Spleen (tissue), 11 donors: ENCODE results near the gene DCHS2. TPM values are rescaled to one million over a fixed set of nuclear protein-coding genes. Genes with fewer than 3 reads are reported as not detected.

Experiments
- DNase-seq: peaks from one replicate; pipeline ENCODE4 v3.0.0-alpha.2; 2020
- H3K27ac ChIP-seq, 8 donors: fragments of 200-600 bp; sonication (generic) in 7 of 8; 1 replicate in 4 of 8; 2 replicates in 4 of 8; pipeline versions ENCODE4 v1.5.0 to v1.8.0; 2016 to 2021; ENCODE audit warnings: inconsistent platforms in 4 of 8, mild to moderate bottlenecking in 4 of 8, moderate library complexity in 1 of 8
- H3K27me3 ChIP-seq, 7 donors: fragments of 200-600 bp; sonication (generic) in 6 of 7; replicated peaks in 1 of 7; 1 replicate in 4 of 7; 2 replicates in 3 of 7; pipeline versions ENCODE4 v1.5.0 to v1.8.0; 2016 to 2021; ENCODE audit warnings: inconsistent platforms in 3 of 7, mild to moderate bottlenecking in 1 of 7
- H3K36me3 ChIP-seq, 6 donors: fragments of 200-600 bp; sonication (generic) in 5 of 6; 1 replicate in 4 of 6; 2 replicates in 2 of 6; pipeline versions ENCODE4 v1.5.0 to v1.8.0; 2016 to 2021; ENCODE audit warnings: inconsistent platforms in 2 of 6
- H3K4me1 ChIP-seq, 6 donors: fragments of 200-600 bp; sonication (generic) in 5 of 6; 1 replicate in 3 of 6; 2 replicates in 3 of 6; pipeline versions ENCODE4 v1.5.0 to v1.8.0; 2016 to 2021; ENCODE audit warnings: inconsistent platforms in 3 of 6
- H3K4me3 ChIP-seq, 8 donors: fragments of 200-600 bp; sonication (generic) in 7 of 8; 1 replicate in 4 of 8; 2 replicates in 4 of 8; pipeline versions ENCODE4 v1.5.0 to v1.8.0; 2016 to 2021; ENCODE audit warnings: inconsistent platforms in 4 of 8, mild to moderate bottlenecking in 4 of 8, moderate library complexity in 2 of 8
- H3K9me3 ChIP-seq, 8 donors: fragments of 200-600 bp; sonication (generic) in 7 of 8; 1 replicate in 4 of 8; 2 replicates in 4 of 8; pipeline versions ENCODE4 v1.5.0 to v1.8.0; 2016 to 2021; ENCODE audit warnings: inconsistent platforms in 4 of 8
- POLR2A ChIP-seq, 3 donors: fragments of 450-650 bp; IDR thresholded peaks; one replicate each; pipeline ENCODE4 v1.5.1; 2017; ENCODE audit warnings: antibody characterized with exemption in 3 of 3, mild to moderate bottlenecking in 1 of 3
- POLR2AphosphoS5 ChIP-seq, 3 donors: sonication (generic); formaldehyde crosslinking; IDR thresholded peaks; one replicate each; pipeline ENCODE4 v1.5.1; 2017; ENCODE audit warnings: antibody characterized with exemption in 3 of 3
- WGBS, 5 donors: extraction: QIAGEN DNeasy Blood & Tissue Kit in 3 of 5; methylation state at CpG; one replicate each; pipeline versions ENCODE4 v1.1.5 to v1.1.7; 2013 to 2018; 5-methylcytosine and 5-hydroxymethylcytosine counted together
- intact Hi-C: fragments of 100-400 bp; cut with DNase I; formaldehyde crosslinking; loops from one replicate; pipeline ENCODE4 v1.15.0; 2023; ENCODE audit warnings: low total_unique reads
- polyA plus RNA-seq, 3 donors: library from polyadenylated mRNA; stranded (reverse); fragments of 200-250 nt; gene quantifications; one replicate each; pipeline ENCODE4 v1.2.1, GENCODE V29; 2013
- total RNA-seq, 7 donors: library from RNA; depleted of rRNA in 3 of 7; stranded (reverse); fragments of >200 nt in 3 of 7; fragmentation: NEBNext Ultra II Directional in 4 of 7; extraction: Animal tissue kit (Norgen Biotek cat#: 25700) in 4 of 7; gene quantifications; one replicate each; pipeline versions ENCODE4 v1.1.0 to v1.2.1, GENCODE V29; 2016 to 2021
- TF ChIP-seq, protein P1 (sequence below), 11 experiments: fragments of 200-600 bp in 7 of 11; fragments of 450-650 bp in 4 of 11; sonication (generic) in 4 of 11; IDR thresholded peaks in 8 of 11; conservative IDR thresholded peaks in 3 of 11; 1 replicate in 7 of 11; 2 replicates in 4 of 11; pipeline versions ENCODE4 v1.4.0 to v1.8.0; 2016 to 2021; ENCODE audit warnings: antibody characterized with exemption in 11 of 11, inconsistent platforms in 4 of 11, mild to moderate bottlenecking in 1 of 11
- donor health status: healthy with polysubstance abuse.
- donor health status: DM: no; HTN: no; CAD: no; lungs with moderate emphysema.
- donor health status: DM: no; HTN: no; CAD: no.
- donor health status: Bipolar disorder and iron deficiency.
- donor health status: healthy.
- donor health status: DM: no; HTN: no; CAD: no.
- donor health status: DM: yes; HTN: yes; CAD: no.

DCHS2 gene
- total and polyA plus RNA-seq, 10 donors = under 0.01 to 0.55 (median 0.05) TPM; not detected in 1

DNA sequence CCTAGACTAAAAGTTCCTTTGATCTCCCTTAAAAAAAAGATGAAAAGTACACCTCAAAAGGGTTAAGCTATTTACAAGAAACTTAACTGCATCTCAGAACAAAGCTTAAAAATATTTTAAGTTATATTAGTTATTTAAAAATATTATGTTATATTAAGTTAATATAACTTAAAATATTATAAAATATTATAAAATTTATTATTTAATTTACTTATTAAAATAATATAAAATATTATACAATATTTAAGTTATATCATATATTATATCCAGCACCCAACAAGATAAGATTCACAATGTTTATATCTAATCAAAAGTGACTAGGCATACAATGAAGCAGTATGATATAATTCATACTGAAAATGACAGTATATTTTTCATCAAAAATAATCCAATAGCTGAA is 296.9 kb downstream of the DCHS2 start:
- H3K27ac ChIP-seq = no peak overlapping the region
- H3K4me3 ChIP-seq = no peak overlapping the region
- H3K9me3 ChIP-seq = peaks cover 0 to 24% (median 5%) of the 10 kb centered on the region in 8 donors
- DNase-seq = no peak
- no peaks in the 10 kb centered on the region for H3K4me1 ChIP-seq
- TF ChIP-seq POLR2A (IDR thresholded peaks at IDR 0.05) (no peak), POLR2AphosphoS5 (IDR thresholded peaks at IDR 0.05) (no peak)
- TF ChIP-seq, protein P1, sequence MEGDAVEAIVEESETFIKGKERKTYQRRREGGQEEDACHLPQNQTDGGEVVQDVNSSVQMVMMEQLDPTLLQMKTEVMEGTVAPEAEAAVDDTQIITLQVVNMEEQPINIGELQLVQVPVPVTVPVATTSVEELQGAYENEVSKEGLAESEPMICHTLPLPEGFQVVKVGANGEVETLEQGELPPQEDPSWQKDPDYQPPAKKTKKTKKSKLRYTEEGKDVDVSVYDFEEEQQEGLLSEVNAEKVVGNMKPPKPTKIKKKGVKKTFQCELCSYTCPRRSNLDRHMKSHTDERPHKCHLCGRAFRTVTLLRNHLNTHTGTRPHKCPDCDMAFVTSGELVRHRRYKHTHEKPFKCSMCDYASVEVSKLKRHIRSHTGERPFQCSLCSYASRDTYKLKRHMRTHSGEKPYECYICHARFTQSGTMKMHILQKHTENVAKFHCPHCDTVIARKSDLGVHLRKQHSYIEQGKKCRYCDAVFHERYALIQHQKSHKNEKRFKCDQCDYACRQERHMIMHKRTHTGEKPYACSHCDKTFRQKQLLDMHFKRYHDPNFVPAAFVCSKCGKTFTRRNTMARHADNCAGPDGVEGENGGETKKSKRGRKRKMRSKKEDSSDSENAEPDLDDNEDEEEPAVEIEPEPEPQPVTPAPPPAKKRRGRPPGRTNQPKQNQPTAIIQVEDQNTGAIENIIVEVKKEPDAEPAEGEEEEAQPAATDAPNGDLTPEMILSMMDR (IDR thresholded peaks at IDR 0.05 in 8 of 11, conservative IDR thresholded peaks at IDR 0.05 in 3 of 11) = no peak
- no peaks in the 10 kb centered on the region for H3K27me3 ChIP-seq
- intact Hi-C loops = no loop called here
- H3K36me3 ChIP-seq = no peaks in the 10 kb centered on the region

DNA sequence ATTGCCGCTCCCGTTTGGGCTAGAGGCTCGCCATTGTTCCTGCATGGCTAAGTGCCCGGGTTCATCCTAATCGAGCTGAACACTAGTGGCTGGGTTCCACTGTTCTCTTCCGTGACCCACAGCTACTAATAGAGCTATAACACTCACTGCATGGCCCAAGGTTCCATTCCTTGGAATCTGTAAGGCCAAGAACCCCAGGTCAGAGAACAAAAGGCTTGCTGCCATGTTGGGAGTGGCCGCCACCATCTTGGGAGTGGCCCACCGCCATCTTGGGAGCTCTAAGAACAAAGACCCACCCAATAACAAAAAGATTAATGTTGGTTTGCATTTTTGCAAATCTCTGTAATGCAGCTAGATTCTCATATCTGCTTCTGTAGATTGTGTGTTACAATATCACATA is 299.0 kb downstream of the DCHS2 start:
- Histone ChIP-seq H3K9me3 (peaks cover 0 to 18% (median 5%) of the 10 kb centered on the region in 8 donors), H3K36me3 (no peaks in the 10 kb centered on the region), H3K27ac (no peak overlapping the region), H3K4me1 (no peaks in the 10 kb centered on the region), H3K27me3 (no peaks in the 10 kb centered on the region), H3K4me3 (no peak overlapping the region)
- 90 to 95% (median 92%) methylated on average over 8 of the region's 8 CpGs for WGBS, 5 donors
- intact Hi-C loops = no loop called here
- no peak for DNase-seq
- TF ChIP-seq, protein P1 (IDR thresholded peaks at IDR 0.05 in 8 of 11, conservative IDR thresholded peaks at IDR 0.05 in 3 of 11) = no peak
- no peak for TF ChIP-seq POLR2AphosphoS5 (IDR thresholded peaks at IDR 0.05)

DNA sequence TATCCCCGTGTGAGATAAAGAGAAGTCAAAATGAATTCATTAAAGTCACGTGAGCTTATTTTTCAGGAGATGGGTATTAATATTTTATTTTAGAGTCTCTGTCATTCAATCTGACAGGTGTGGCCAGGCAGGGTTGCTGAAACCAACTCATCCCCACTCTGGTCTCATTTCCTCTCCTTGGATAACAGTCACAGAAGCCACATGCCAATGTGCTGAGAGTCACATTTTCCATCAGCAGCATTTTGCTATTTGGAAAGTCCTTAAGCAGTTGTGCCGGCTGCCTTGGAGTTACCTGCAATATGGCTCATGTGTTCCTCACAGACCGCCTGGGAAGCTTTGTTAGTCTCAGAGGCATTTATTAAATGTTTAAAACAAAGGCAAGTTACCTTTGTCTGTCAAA is 302.3 kb downstream of the DCHS2 start:
- Histone ChIP-seq H3K27me3 (no peaks in the 10 kb centered on the region), H3K4me1 (no peaks in the 10 kb centered on the region), H3K36me3 (no peaks in the 10 kb centered on the region), H3K27ac (no peak overlapping the region), H3K9me3 (peaks cover 0 to 4% (median 0%) of the 10 kb centered on the region in 8 donors), H3K4me3 (no peak overlapping the region)
- DNase-seq = no peak
- TF ChIP-seq POLR2A (IDR thresholded peaks at IDR 0.05) = no peak
- TF ChIP-seq, protein P1 (IDR thresholded peaks at IDR 0.05 in 8 of 11, conservative IDR thresholded peaks at IDR 0.05 in 3 of 11) = no peak
- no peak for TF ChIP-seq POLR2AphosphoS5 (IDR thresholded peaks at IDR 0.05)
- intact Hi-C loops = no loop called here
- WGBS, 5 donors = 70 to 92% (median 79%) methylated on average over 4 of the region's 4 CpGs

DNA sequence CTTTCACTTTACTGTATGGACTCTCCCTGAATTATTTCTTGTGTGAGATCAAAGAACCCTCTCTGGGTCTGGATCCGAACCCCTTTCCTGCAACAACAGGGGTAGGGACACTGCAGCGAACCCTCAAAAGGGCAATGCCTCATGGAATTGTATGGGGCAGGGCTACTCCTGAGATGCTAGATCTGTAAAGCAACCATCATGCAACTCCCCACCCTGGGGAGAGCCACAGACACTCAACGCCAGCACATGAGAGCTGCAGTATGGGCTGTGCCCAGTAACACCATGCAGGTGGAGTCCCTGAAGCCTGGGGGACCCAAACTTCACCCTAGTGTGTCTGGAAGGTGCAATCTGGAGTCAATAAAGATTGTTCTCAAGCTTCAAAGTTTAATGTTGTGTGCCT is 304.7 kb downstream of the DCHS2 start:
- intact Hi-C loops = no loop called here
- no peak overlapping the region for H3K27ac ChIP-seq
- no peaks in the 10 kb centered on the region for H3K9me3 ChIP-seq
- H3K36me3 ChIP-seq = no peaks in the 10 kb centered on the region
- 59 to 89% (median 83%) methylated on average over 3 of the region's 3 CpGs for WGBS, 5 donors
- DNase-seq = no peak
- no peak overlapping the region for H3K4me3 ChIP-seq
- TF ChIP-seq, protein P1 (IDR thresholded peaks at IDR 0.05 in 8 of 11, conservative IDR thresholded peaks at IDR 0.05 in 3 of 11) = no peak
- TF ChIP-seq POLR2AphosphoS5 (IDR thresholded peaks at IDR 0.05) (no peak), POLR2A (IDR thresholded peaks at IDR 0.05) (no peak)
- H3K4me1 ChIP-seq = no peaks in the 10 kb centered on the region
- no peaks in the 10 kb centered on the region for H3K27me3 ChIP-seq
